Subcutaneous preadipocyte (primary cell): ENCODE data around the gene NAB1. TPM values are rescaled to one million over a fixed set of nuclear protein-coding genes. Genes with fewer than 3 reads are reported as not detected.

Source experiments
- total RNA-seq: library from RNA; depleted of rRNA; stranded (reverse); fragments of >200 nt; gene quantifications from 2 replicates; pipeline ENCODE4 v1.2.3, GENCODE V29; 2012

The NAB1 gene
- total RNA-seq = 26.5 and 32.1 TPM in 2 replicates

GRCh38 chr2:190649035-190649797, at the start of gene NAB1:
Gene NAB1 (plus strand): TSS chr2:190649083. CDS start chr2:190659177, 10,094 bp downstream.

Other genes with a start within 250 kb of the NAB1 start
- gene MFSD6, start 240.7 kb upstream of the NAB1 start, total RNA-seq = 5.1 and 5.7 TPM in 2 replicates
- 3.7 and 4.0 TPM in 2 replicates for gene NEMP2, start 114.4 kb upstream of the NAB1 start, total RNA-seq
- 91.1 and 119 TPM in 2 replicates for gene GLS, start 231.7 kb downstream of the NAB1 start, total RNA-seq